Keratinocyte (primary cell): ENCODE data around the gene TP53RK.

ENCODE experiments used
- CTCF ChIP-seq, 3 experiments: IDR thresholded peaks in 1 of 3; conservative IDR thresholded peaks in 1 of 3; optimal IDR thresholded peaks in 1 of 3; 2 replicates in 2 of 3; 3 replicates in 1 of 3; pipeline versions ENCODE3 to v1.5.1; 2011; ENCODE audit warnings: low read length in 3 of 3, mild to moderate bottlenecking in 3 of 3, moderate library complexity in 2 of 3, control low read depth in 1 of 3, inconsistent platforms in 1 of 3; ENCODE audit not compliant: insufficient read depth in 2 of 3; ENCODE audit errors: extremely low read depth in 1 of 3
- EZH2 ChIP-seq: IDR thresholded peaks from one replicate; pipeline ENCODE4 v1.6.1; 2012; ENCODE audit warnings: inconsistent platforms, mild to moderate bottlenecking, low read length, moderate library complexity

- TF ChIP-seq CTCF (optimal IDR thresholded peaks at IDR 0.05 in 1 of 3, IDR thresholded peaks at IDR 0.05 in 1 of 3, conservative IDR thresholded peaks at IDR 0.05 in 1 of 3; ENCODE audit: extremely low read depth in 1 of 3, insufficient read depth in 2 of 3, low read length in 3 of 3) (no peak), EZH2 (no peak)
Measured at GRCh38 chr20:46717818-46718541, 28.7 kb upstream of the TP53RK start.
